GM21825 (cell line): Measurements from ENCODE around the gene CHST3.
"Not testable (repeated sequence)": the region's sequence is repeated elsewhere in the genome, so short reads cannot be mapped to it uniquely, and the experiment has no call there.

Experiments
- ATAC-seq: cut with Tn5 transposase; IDR thresholded peaks from one replicate; pipeline ENCODE4 v1.9.1; 2021; ENCODE audit warnings: mild to moderate bottlenecking, moderate library complexity; ENCODE audit not compliant: unreplicated experiment

The CHST3 gene

GRCh38 chr10:72026278-72027111, 62.3 kb downstream of the CHST3 start:
- no peak for ATAC-seq

- ATAC-seq, result no peak
These were observed 63.3 kb downstream of the CHST3 start for GRCh38 chr10:72027498-72027897.

- ATAC-seq, result no peak
These were observed 65.2 kb downstream of the CHST3 start for GRCh38 chr10:72029414-72029813.

GRCh38 chr10:72030762-72031543, 66.8 kb downstream of the CHST3 start:
- ATAC-seq, result no peak

GRCh38 chr10:72031706-72032105, 67.5 kb downstream of the CHST3 start:
- ATAC-seq, result no peak

- ATAC-seq, result not testable (repeated sequence)
These were observed 68.4 kb downstream of the CHST3 start for GRCh38 chr10:72032409-72033162.

- ATAC-seq, result no peak
These were observed 69.9 kb downstream of the CHST3 start for GRCh38 chr10:72034040-72034499.

- ATAC-seq, result no peak
These were observed 70.6 kb downstream of the CHST3 start for GRCh38 chr10:72034761-72035160.

- ATAC-seq, result no peak
These were observed 71.2 kb downstream of the CHST3 start for GRCh38 chr10:72035252-72035887.

GRCh38 chr10:72037266-72037665, 73.1 kb downstream of the CHST3 start:
- ATAC-seq, result no peak

- ATAC-seq, result no peak
These were observed 73.6 kb downstream of the CHST3 start for GRCh38 chr10:72037811-72038210.

GRCh38 chr10:72038458-72039001, 74.3 kb downstream of the CHST3 start:
- ATAC-seq, result no peak

GRCh38 chr10:72039377-72039776, 75.2 kb downstream of the CHST3 start:
- no peak for ATAC-seq

GRCh38 chr10:72041491-72041890, 77.3 kb downstream of the CHST3 start:
- ATAC-seq, result no peak

- no peak for ATAC-seq
These were observed 79.0 kb downstream of the CHST3 start for GRCh38 chr10:72043016-72043834.

GRCh38 chr10:72044417-72045041, 80.3 kb downstream of the CHST3 start:
- no peak for ATAC-seq

GRCh38 chr10:72045586-72045985, 81.4 kb downstream of the CHST3 start:
- no peak for ATAC-seq

GRCh38 chr10:72048450-72049124, 84.4 kb downstream of the CHST3 start:
- peak; percentile 77 for ATAC-seq

- ATAC-seq, result no peak
These were observed 85.3 kb downstream of the CHST3 start for GRCh38 chr10:72049472-72049871.
